CD14-positive monocyte (primary cell): ENCODE data around the gene BCL2L15. TPM values are rescaled to one million over a fixed set of nuclear protein-coding genes. Genes with fewer than 3 reads are reported as not detected.

ENCODE experiments used
- DNase-seq, 3 donors: peaks; one replicate each; pipeline ENCODE4 v3.0.0-alpha.2; 2011 to 2022
- H2AFZ ChIP-seq: 2 replicates; pipeline ENCODE4 v1.6.0; 2012; ENCODE audit warnings: mild to moderate bottlenecking, low read depth, low read length, inconsistent platforms; ENCODE audit not compliant: insufficient read depth, poor library complexity, severe bottlenecking
- H3K27ac ChIP-seq, 2 donors: 1 replicate in 1 of 2; 2 replicates in 1 of 2; pipeline ENCODE4 v1.5.1; 2012 to 2013; ENCODE audit warnings: low read length in 2 of 2, control low read depth in 1 of 2, inconsistent platforms in 1 of 2, low read depth in 1 of 2, mild to moderate bottlenecking in 1 of 2
- H3K27me3 ChIP-seq, 2 donors: one replicate each; pipeline versions ENCODE4 v1.6.0 to v1.6.1; 2011 to 2013; ENCODE audit warnings: low read length in 2 of 2; ENCODE audit not compliant: control insufficient read depth in 2 of 2, insufficient read depth in 2 of 2
- H3K36me3 ChIP-seq, 2 donors: replicated peaks in 1 of 2; 1 replicate in 1 of 2; 2 replicates in 1 of 2; pipeline versions ENCODE4 v1.5.1 to v1.6.1; 2012 to 2013; ENCODE audit warnings: low read length in 2 of 2, control low read depth in 1 of 2, inconsistent platforms in 1 of 2, mild to moderate bottlenecking in 1 of 2; ENCODE audit not compliant: insufficient read depth in 2 of 2, control insufficient read depth in 1 of 2
- H3K4me1 ChIP-seq, 2 donors: 1 replicate in 1 of 2; 2 replicates in 1 of 2; pipeline versions ENCODE4 v1.5.1 to v1.6.1; 2012 to 2013; ENCODE audit warnings: low read length in 2 of 2, control low read depth in 1 of 2, inconsistent platforms in 1 of 2, mild to moderate bottlenecking in 1 of 2, moderate library complexity in 1 of 2; ENCODE audit not compliant: insufficient read depth in 2 of 2, control insufficient read depth in 1 of 2
- H3K4me2 ChIP-seq: replicated peaks from 2 replicates; pipeline ENCODE3; 2012; ENCODE audit warnings: low read length, moderate library complexity, mild to moderate bottlenecking; ENCODE audit not compliant: poor library complexity, severe bottlenecking; ENCODE audit errors: extremely low read depth
- H3K4me3 ChIP-seq, 3 experiments: fragments of 200-600 bp in 1 of 3; sonication (generic) in 1 of 3; replicated peaks in 1 of 3; 1 replicate in 2 of 3; 2 replicates in 1 of 3; pipeline ENCODE4 v1.5.1; 2011 to 2013; ENCODE audit warnings: low read length in 3 of 3, mild to moderate bottlenecking in 3 of 3, control low read depth in 2 of 3, low read depth in 2 of 3, inconsistent platforms in 1 of 3, moderate library complexity in 1 of 3
- H3K79me2 ChIP-seq: 2 replicates; pipeline ENCODE4 v1.6.0; 2012; ENCODE audit warnings: mild to moderate bottlenecking, control low read depth, inconsistent platforms, low read length, moderate library complexity; ENCODE audit not compliant: insufficient read depth
- H3K9ac ChIP-seq: 2 replicates; pipeline ENCODE4 v1.6.0; 2017; ENCODE audit warnings: low read length, mild to moderate bottlenecking; ENCODE audit not compliant: insufficient read depth, poor library complexity, severe bottlenecking
- H3K9me3 ChIP-seq, 2 donors: replicated peaks in 1 of 2; 1 replicate in 1 of 2; 2 replicates in 1 of 2; pipeline versions ENCODE4 v1.5.1 to v1.6.1; 2012 to 2013; ENCODE audit warnings: low read length in 2 of 2, control low read depth in 1 of 2; ENCODE audit not compliant: control insufficient read depth in 1 of 2, insufficient read depth in 1 of 2
- H4K20me1 ChIP-seq: 2 replicates; pipeline ENCODE4 v1.6.0; 2012; ENCODE audit warnings: mild to moderate bottlenecking, low read length, control low read depth, moderate library complexity; ENCODE audit not compliant: insufficient read depth
- H3K27ac Mint-ChIP-seq, 7 donors: one replicate each; pipeline ENCODE4 v1.8.0; 2020; ENCODE audit warnings: mild to moderate bottlenecking in 7 of 7, mixed read lengths in 7 of 7, moderate library complexity in 6 of 7, inconsistent platforms in 2 of 7
- H3K27me3 Mint-ChIP-seq, 3 donors: one replicate each; pipeline ENCODE4 v1.8.0; 2021 to 2022; ENCODE audit warnings: low read depth in 3 of 3, mild to moderate bottlenecking in 3 of 3, mixed read lengths in 3 of 3, moderate library complexity in 3 of 3, inconsistent platforms in 1 of 3
- H3K36me3 Mint-ChIP-seq, 2 donors: one replicate each; pipeline ENCODE4 v1.8.0; 2020; ENCODE audit warnings: mixed read lengths in 2 of 2, inconsistent platforms in 1 of 2, mild to moderate bottlenecking in 1 of 2
- H3K4me1 Mint-ChIP-seq: one replicate; pipeline ENCODE4 v1.8.0; 2020; ENCODE audit warnings: mild to moderate bottlenecking, mixed read lengths
- H3K4me3 Mint-ChIP-seq, 2 donors: one replicate each; pipeline ENCODE4 v1.8.0; 2020; ENCODE audit warnings: mild to moderate bottlenecking in 2 of 2, mixed read lengths in 2 of 2, moderate library complexity in 1 of 2
- H3K9me3 Mint-ChIP-seq, 7 donors: one replicate each; pipeline ENCODE4 v1.8.0; 2020 to 2022; ENCODE audit warnings: mixed read lengths in 7 of 7, mild to moderate bottlenecking in 6 of 7, moderate library complexity in 6 of 7, inconsistent platforms in 2 of 7
- CTCF ChIP-seq: fragments of 200-600 bp; IDR thresholded peaks from one replicate; pipeline ENCODE4 v1.8.0; 2022; ENCODE audit warnings: antibody characterized with exemption, mild to moderate bottlenecking
- intact Hi-C, 2 donors: fragments of 100-400 bp; cut with micrococcal nuclease; formaldehyde crosslinking; loops; one replicate each; pipeline versions ENCODE4 v1.15.0 to v1.15.1; 2023
- polyA plus RNA-seq, 3 donors: library from polyadenylated mRNA; depleted of rRNA in 1 of 3; unstranded in 2 of 3; stranded (reverse) in 1 of 3; fragments of 300-500 nt in 2 of 3; fragments of >200 nt in 1 of 3; fragmentation: Illumina TruSeq in 2 of 3; gene quantifications; 1 replicate in 2 of 3; 2 replicates in 1 of 3; pipeline ENCODE4 v1.2.3, GENCODE V29; 2012 to 2021

BCL2L15 gene
- polyA plus RNA-seq, 3 donors = 0.73 TPM; not detected in 2

DNA sequence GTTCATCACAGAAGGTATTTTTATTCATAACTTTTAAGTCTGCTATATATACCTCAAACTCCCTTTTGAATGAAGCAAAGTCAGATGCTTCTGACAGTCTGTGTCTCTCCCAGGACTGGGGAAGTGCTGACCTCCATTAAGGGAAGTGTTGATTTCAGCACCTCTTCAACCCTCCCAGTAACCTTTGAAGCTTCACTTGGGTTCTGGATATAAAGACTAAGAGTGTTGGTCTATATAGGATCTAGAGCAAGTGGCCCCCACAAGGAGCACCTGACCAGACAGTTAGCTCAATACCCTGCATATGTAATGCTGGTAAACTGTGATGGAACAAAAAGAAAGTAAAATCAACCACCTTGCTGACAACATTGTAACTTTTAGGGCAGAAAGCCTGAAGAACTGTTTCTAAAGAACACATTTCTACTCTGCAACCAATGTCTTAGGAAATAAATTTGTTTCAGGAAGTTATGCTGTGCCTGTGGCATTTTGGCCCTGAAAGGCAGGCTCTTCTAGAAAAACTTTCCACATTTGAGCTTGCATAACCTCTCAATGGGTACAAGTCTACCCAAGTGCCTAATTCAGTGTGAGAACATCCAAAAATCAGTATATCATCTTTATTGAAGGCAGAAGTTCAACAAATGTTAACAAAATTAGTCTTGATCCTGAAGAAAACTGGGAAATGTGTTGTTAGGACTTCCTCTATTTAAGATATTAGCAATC lies 15.0 kb downstream of the BCL2L15 start:
- intact Hi-C loops = loop anchor here in 1 of 2 donors (5.0 kb wide), 1 partner anchor 60 kb away; no protein-coding TSS in a partner anchor
- H3K27ac Mint-ChIP-seq = peak overlapping the region; percentile 95 to 99 (median 97)

More for the DNA sequence above, 15.0 kb downstream of the BCL2L15 start:
- H3K36me3 ChIP-seq = no peaks in the 10 kb centered on the region
- H3K4me3 Mint-ChIP-seq = peak overlapping the region; percentile 67 to 69
- TF ChIP-seq CTCF = no peak
- peaks cover 0 to 2% (median 0%) of the 10 kb centered on the region in 7 donors for H3K9me3 Mint-ChIP-seq
- no peaks in the 10 kb centered on the region for H4K20me1 ChIP-seq
- H3K4me2 ChIP-seq = peak overlapping the region; percentile 85
- peak overlapping the region; percentile 59 to 98 for H3K27ac ChIP-seq
- H3K4me3 ChIP-seq = peak overlapping the region in 2 of 3 experiments; percentile 78 to 83
- H2AFZ ChIP-seq = peak overlapping the region; percentile 58
- H3K36me3 Mint-ChIP-seq = no peaks in the 10 kb centered on the region
- no peaks in the 10 kb centered on the region for H3K27me3 Mint-ChIP-seq
- no peaks in the 10 kb centered on the region for H3K9me3 ChIP-seq
- H3K4me1 Mint-ChIP-seq = peaks cover 64% of the 10 kb centered on the region
- H3K9ac ChIP-seq = peak overlapping the region; percentile 64
- H3K27me3 ChIP-seq = no peaks in the 10 kb centered on the region
- H3K4me1 ChIP-seq = peaks cover 62 to 79% of the 10 kb centered on the region in 2 donors
- DNase-seq = peak; percentile 66 to 84 (median 71)
- peaks cover 42% of the 10 kb centered on the region for H3K79me2 ChIP-seq
